Vagina (tissue), 2 donors: ENCODE data around the gene AQP12B.

Source experiments
- CTCF ChIP-seq, 3 experiments: fragments of 450-650 bp in 2 of 3; fragments of 200-600 bp in 1 of 3; sonication (generic) in 1 of 3; IDR thresholded peaks; one replicate each; pipeline ENCODE4 v1.5.1; 2017 to 2019; ENCODE audit warnings: antibody characterized with exemption in 3 of 3, mild to moderate bottlenecking in 2 of 3, moderate library complexity in 2 of 3
- POLR2A ChIP-seq, 2 donors: fragments of 450-650 bp; IDR thresholded peaks; one replicate each; pipeline ENCODE4 v1.6.1; 2017; ENCODE audit warnings: antibody characterized with exemption in 2 of 2, mild to moderate bottlenecking in 2 of 2, moderate library complexity in 2 of 2
- POLR2AphosphoS5 ChIP-seq, 2 donors: sonication (generic); formaldehyde crosslinking; IDR thresholded peaks; one replicate each; pipeline ENCODE4 v1.9.0; 2017; ENCODE audit warnings: antibody characterized with exemption in 2 of 2, mild to moderate bottlenecking in 2 of 2, low read depth in 1 of 2; ENCODE audit not compliant: insufficient read depth in 1 of 2

DNA sequence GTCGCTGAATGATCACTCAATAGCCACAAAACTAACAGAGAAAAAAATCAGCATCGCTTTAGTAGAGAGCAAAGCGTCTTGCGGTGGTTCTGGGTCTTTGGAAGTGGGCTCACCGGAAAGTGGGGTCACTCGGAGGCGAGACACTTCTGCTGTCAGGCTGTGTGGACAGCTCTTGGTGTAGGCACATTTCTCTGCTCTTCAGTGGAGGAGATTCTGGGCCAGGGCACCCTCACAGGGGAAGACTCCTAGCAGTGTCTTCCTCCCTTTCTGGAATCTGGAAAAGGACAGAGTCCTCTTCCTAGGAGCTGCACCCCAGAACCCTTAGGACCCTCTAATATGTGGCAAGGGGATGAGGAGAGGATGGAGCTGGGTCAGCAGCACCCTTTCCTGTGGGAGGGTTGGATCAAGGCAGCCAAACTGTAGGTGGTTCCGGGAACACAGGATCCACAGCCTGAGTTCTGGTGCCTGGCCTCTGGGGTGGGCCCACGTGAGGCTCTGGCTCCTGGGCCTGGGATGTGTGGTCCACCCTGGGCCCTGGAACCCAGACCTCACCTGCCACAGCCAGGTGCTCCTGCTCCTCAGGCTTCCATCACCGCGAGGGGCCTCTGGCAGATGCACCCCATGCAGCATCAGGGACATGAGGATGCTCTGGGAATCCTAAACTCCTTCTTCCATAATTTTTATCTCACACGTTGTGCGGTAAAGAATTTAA lies 32.3 kb downstream of the AQP12B start:
- no peak for TF ChIP-seq POLR2A (IDR thresholded peaks at IDR 0.05)
- TF ChIP-seq POLR2AphosphoS5 (IDR thresholded peaks at IDR 0.05; ENCODE audit: insufficient read depth in 1 of 2, low read depth in 1 of 2) = no peak
- TF ChIP-seq CTCF (IDR thresholded peaks at IDR 0.05) = no peak
